ENCODE data around the gene SLC27A4.

SLC27A4 gene

DNA sequence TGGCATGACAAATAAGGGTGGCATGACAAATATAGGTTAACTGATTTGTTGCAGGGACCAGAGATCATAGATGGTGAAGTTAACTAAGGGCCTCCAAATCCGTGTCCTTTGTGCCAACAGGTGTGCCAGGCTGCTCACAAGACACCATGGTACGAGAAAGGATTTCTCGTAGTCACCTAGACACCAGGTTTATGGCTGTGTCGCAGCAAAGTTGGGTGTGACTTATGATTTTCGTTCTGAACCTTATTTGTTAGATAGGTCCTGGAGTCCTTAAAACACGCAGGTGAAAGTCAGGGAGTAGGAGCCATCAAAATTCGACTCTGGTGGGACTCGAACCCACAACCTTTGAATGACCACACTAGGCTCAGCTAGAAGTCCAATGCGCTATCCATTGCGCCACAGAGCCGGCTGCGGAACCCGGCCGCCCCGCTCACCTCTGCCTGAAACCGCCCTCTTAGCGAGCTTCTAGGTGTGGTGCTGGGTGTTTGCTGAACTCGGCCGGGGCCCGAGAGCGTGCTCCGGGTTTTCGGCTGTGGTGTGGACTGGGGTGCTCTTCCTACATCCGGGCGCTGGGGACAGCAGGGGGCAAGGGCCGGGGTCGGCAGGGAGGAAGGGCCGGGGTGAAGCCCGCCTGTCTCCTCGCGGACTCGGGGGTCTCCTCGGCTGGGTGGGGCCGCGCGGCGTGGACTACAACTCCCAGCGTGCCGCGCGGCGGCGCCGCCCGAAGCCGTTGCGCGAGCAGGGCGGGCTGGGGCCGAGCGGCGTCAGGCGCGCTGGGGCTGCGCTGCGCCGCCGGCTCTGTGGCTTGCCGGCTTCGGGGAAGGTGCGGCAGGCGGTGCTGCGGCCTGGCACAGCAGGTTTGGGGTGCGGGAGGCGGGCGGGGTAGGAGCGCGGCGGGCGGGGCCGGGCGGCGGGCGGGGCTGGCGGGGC, at the start of gene SLC27A4:
SLC27A4 (plus strand) TSS at position 767 of the 930 bp plus-strand sequence. CDS start 2,606 bp downstream, outside the sequence.
- no peak for FAIRE-seq

DNA sequence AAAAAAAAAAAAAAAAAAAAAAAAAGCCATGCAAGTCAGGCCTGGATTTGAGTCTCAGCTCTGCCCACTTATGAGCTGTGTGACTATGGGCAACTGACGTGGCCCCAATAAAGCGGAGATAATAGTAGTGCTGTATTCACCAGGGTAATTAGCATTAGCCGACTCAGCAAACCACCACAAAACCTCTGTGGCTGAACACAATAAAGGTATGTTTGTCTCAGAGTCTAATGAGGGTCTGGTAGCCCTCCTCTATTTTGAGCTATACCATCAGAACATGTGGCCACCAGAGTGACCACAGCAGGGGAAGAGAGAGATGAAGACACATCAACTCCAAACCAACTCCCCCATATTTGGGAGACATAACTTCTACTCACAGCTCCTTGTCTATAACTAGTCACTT, 48.3 kb upstream of the SLC27A4 start:
- no peak for FAIRE-seq

DNA sequence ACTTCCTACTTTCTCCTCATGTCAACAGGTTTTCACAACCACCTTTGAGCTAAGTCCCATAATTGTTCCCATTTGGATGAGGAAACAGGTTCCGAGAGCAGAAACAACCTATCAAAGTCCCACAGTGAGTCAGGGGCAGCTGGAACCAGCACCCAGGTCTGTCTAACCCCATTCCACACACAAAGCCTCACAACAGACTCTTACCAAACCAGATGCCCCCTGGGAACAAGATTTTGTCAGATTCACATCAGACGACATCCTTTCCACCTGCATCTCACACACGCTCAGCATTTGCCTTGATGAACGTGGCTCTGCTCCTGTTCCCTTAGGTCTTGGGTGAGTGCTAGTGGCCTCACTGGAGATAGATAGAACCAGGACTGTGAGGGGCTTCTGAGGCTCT, 47.2 kb upstream of the SLC27A4 start:
- FAIRE-seq: no peak

DNA sequence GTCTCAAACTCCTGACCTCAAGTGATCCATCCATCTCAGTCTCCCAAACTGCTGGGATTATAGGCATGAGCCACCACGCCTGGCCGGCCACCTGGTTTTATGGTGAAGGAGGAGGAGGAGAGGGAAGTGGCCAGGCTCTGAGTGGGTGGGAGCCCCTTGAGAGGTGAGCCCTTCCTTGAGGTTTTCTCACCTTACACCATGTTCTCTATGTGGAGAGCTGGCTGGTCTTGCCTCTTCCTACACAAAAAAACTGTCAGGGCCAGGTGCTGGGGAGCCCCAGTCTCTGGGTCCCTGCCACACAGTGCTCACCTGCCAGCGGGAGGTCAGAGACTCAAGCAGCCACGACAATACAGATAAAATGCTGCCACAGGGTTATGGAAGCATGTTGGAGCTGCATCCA, 46.2 kb upstream of the SLC27A4 start:
- FAIRE-seq: no peak

DNA sequence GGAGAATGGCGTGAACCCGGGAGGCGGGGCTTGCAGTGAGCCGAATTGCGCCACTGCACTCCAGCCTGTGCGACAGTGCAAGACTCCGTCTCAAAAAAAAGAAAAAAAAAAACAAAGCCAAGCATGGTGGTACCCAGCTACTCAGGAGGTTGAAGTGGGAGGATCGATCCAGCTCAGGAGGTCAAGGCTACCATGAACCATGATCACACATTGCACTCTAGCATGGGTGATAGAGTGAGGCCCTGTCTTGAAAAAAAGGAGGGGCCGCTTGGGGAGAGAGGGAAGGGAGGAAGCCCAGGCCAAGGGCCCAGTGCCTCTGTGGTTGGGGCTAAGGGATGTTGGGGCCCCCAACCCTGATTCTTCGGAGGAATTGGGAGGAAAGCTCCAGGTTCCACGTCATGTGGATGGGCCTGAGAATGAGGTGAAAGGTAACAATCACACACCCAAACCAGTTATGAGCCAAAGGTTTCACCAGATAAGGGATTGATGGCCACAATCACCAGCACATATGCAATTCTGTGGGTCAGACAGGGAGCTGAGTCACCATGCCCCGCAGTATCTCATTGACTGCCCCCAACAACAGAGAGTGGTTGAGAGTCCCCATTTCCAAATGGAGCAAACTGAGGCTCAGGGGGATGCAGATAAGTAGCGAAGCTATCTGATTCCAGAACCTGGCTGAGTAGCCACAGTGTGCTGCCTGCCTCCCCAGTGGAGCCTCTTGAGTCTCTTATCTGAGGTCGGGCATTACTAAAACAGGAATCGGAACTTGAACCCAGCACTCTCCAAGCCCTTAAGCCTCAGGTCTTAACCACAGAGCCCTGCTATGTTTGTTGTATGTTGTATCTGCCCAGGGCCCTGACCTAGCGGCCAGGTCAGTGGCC, 43.7 kb upstream of the SLC27A4 start:
- no peak for FAIRE-seq

DNA sequence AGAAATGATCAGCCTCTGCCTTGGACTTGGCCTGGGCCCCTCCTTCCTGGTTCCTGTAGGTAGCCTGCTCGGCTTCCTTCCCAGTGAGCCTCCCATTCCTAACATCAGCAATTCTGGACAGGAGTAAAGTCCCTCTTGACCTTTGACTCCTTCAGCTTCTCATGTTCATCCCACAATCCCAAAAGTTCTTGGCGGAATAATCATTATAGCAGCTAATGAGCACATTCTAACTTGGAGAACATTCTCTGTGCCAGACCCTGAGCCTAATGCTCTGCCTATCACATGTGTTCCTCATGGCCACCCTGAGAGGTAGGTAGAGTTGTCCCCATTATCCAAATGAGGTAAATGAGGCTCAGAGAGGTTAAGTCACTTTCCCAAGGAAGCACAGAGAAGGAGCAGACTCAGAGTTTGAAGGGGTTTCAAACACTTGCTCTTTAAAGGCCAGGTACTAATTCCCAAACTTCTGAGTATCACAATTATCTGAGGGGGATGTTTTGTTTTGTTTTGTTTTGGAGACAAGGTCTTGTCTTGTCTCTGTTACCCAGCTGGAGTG, 43.0 kb upstream of the SLC27A4 start:
- FAIRE-seq: no peak

DNA sequence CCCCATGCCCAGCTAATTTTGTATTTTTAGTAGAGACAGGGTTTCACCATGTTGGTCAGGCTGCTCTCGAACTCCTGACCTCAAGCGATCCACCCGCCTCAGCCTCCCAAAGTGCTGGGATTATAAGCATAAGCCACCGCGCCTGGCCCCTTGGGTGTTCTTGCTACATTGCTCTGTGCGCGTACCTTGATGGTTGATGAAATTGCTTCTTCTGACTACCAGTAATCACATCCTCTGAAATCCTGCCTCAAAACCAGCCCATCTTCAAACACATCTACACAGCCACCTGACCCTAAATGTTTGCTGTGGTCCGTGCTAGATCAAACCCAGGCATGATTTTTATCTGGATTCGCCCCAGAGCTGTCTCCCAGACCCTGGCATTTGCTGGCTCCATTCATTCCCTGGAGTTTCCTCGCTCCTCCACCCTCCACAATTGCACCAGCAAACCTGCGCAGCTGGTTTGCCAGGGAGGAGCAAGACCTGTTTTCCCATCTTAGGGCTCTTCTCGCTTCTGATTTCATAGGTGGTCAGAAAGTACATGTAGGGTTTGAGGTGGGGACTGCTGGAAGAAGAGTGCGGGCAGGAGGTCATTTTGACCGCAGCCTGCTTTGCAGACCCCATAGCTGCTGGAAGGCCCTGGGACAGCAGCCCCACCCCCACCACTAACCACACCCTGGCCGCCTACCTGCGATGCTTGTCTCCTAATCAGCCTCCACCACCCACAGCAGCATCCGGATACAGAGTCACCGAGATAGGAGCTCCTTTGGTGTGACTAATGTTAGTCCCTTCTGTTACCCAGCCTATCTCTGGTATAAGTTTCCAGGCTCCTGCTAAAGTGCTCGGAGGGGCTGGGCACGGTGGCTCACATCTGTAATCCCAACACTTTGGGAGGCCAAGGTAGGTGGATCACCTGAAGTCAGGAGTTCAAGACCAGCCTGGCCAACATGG, 41.5 kb upstream of the SLC27A4 start:
- FAIRE-seq: no peak

DNA sequence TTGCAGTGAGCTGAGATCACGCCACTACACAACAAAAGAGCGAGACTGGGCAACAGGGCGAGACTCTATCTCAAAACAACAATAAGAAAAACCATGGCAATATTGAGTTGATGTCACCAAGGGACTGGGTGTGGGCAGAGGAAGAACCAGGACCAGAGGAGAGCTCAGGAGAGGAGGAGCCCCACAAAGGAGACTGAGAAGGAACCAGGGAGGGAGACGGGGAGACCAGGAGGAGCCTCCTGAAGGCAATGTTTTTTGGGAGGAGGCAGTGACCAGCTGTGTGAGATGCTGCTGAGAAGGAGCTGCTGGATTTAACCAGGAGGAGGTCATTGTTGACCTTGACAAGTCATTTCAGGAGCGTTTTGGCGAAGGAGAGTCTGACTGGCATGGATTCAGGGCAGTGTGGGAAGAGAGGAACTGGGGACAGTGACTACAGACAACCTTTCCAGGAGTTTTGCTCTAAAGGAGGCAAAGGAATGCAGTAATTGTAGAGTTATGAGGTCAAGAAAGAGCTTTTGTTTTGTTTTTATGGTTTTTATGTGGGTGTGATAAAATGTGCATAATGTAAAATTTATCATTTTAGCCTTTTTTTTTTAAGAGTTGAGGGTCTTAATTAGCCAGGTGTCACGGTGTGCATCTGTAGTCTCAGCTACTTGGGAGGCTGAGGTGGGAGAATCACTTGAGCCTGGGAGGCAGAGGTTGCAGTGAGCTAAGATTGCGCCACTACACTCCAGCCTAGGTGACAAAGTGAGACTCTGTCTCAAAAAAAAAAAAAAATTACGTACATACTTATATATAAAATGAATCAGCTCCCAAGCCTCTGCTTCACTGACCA, 36.0 kb upstream of the SLC27A4 start:
- no peak for FAIRE-seq

DNA sequence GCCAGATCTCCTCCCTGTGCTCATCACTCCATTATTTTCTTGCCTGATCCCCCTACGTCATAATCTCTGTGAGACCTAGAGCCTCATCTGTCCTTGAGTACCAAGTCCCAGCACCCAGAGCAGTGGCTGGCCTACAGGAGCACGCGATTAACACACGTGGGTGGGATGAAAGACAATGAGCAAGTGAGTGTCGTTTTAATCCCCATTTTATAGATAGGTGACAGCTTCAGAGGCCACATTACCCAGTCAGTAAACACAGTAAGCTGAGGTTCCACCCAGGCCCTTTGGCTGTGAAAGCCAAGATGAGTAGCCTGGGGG, 35.4 kb upstream of the SLC27A4 start:
- FAIRE-seq: no peak

DNA sequence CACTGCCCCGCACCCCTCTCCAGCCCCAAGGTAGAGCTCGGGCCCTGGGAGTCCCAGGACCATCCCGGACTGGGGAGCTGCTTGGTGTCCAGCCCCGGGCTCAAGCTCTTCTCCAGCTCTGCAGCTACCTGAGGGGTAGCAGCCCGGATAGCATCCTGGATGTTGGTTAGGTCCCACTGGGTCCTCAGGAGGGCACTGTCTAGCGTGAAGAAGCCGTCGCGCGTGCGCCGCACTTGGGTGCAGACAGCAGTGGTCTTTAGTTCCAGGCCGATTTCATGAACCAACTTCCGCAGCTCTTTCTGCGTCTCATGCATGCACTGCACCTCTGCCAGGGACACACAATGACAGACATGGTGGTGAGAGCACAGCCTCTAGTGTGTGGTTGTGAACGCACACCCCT, 30.8 kb upstream of the SLC27A4 start:
- FAIRE-seq: no peak

DNA sequence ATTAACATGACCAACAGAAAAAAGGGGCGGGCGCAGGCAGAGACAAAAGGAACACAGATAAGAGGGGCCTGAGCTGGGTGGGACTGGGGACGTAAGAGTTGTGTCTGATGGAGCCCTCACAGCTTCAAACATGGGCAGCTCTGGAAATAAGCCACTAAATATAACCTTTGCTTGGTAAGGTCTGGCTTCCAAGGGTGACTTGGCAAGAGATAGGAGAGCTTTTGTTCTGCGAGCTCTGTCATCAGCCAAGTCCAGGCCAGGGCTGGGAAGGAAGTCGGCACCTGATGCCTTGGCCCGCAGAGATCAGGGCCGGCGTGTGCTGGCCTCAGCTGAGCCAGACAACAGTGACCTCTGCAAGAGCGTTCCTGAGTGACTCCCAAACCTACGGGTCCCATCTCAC, 29.9 kb upstream of the SLC27A4 start:
- no peak for FAIRE-seq

DNA sequence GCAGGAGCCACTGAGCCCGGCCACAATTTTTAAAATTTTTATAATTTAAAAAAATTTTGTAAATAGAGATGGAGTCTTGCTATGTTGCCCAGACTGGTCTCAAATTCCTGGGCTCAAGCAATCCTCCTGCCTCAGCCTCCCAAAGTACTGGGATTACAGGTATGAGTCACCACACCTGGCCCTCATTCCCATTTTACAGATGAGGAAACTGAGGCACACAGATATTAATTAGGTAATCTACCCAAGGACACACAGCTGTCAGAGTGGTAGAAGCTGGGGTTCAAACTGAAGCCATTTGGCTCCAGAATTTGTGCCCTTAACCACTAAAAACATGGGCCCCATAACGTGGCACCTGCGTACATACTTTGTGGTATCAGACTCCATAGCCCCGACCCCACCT, 25.6 kb upstream of the SLC27A4 start:
- no peak for FAIRE-seq

DNA sequence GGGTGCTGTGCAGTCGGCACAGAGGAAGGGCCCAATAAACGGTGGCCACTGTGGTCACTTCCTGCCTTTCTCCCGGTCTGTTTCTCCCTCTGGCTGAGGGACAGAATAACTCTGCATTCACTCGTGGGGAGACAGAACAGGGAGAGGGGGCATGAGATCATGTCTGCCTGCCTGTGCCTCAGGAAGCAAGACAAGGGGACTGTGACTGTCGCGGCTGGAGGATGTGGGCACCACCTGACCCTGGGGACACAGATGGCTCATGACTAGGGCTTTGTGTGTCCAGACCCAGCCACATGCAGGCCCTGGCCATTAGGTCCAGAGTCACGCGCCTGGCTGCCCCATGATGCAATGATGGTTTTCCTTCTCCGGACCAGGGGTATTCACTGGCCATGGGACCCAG, 23.9 kb upstream of the SLC27A4 start:
- FAIRE-seq: no peak

DNA sequence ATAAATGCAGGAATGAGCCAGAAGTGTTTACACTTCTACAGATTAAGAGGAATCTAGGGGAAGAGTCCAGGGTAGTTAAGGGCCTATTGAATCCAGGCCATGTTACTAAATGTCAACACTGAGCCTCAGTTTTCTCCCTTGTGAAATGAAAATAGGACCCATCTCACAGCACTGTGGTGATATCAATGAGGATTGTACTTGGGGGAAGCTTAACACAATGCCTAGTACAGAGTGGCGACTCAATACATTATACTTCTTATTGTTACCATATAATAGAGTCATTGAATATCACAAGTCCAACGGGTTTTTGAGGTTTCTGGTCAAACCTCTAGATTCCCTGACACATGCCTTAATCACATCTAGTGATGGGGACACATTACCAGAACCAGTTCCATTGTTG, 22.7 kb upstream of the SLC27A4 start:
- no peak for FAIRE-seq

DNA sequence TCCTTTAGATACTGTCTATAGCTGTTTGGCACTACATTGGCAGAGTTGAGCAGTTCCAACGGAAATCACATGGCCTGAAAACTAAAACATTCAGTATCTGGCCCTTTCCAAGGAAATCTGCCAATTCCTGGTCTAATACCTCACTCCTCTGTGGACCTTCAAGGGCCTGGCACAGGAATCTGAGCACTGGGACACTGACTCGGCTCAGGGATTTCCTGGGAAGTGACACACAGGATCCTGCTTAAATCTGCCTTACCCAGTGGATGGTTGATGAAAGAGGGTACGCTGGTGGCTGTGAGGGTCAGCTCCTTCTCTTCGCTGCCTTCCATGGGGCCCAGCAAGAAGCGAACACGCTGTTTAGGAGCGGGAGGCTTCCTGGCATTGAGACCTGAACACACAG, 19.0 kb upstream of the SLC27A4 start:
- FAIRE-seq: no peak

DNA sequence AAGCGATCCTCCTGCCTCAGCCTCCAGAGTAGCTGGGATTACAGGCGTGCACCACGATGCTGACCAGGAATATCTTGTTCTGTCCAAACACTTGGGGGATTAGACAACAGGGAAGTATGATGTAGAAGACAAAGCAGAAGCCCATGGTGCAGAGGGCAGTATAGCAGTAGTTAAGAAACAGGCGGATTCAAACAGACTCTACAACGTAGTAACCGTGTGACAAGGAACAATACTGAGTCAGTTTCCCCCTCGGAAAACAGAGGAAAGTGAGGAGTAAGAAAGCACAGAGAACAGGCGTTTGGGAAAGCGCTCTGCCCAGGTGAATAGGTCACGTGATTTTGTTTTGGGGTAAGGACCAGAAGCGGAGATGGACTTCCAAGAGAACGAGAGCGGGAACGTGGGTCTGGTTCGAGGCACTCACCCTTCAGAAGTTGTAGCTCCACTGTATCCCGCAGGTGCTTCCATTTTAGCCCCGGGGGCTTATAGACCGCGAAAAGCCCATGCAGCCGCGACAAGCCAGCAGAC, 18.4 kb upstream of the SLC27A4 start:
- FAIRE-seq: no peak

DNA sequence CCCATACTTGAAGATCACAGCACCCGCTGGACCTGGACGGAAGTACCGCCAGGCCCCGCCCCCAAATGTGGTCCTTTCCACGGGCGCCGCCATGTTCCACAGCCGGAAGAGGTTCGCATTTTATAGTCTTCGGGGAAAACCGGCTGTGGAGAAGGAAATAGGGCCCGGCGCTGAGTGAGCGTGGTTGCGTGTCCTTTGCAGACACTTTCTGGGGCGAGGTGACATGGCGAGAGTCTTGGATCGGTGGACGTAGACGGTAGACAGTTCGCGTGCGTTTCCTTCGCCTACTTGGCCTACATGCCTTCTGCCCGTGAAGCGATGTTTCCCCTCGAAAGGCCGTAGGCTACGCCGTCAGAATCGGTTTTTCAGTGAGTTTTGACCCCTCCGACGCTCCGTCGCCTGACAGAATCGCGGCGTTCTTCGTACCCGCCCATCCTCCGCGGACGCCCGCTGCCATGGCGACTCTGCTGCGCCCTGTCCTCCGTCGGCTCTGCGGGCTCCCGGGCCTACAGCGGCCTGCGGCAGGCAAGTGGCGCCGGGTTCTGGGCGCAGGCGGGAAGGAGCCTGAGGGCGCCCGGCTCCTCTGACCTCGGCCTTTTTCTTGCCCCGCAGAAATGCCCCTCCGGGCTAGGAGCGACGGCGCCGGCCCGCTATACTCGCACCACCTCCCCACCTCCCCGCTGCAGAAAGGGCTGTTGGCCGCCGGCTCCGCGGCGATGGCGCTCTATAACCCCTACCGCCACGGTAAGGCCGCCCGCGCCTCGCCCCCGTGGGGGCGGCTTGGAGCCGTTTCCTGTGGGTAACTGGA, 17.7 kb upstream of the SLC27A4 start, which contains the start of the genes COQ4 and TRUB2:
COQ4 (plus strand) TSS at position 436 of the 808 bp plus-strand sequence; CDS start at position 456, 20 bp downstream.
TRUB2 (minus strand) TSS at position 44 of the 808 bp plus-strand sequence; CDS start at position 5, 39 bp downstream.
- no peak for FAIRE-seq

DNA sequence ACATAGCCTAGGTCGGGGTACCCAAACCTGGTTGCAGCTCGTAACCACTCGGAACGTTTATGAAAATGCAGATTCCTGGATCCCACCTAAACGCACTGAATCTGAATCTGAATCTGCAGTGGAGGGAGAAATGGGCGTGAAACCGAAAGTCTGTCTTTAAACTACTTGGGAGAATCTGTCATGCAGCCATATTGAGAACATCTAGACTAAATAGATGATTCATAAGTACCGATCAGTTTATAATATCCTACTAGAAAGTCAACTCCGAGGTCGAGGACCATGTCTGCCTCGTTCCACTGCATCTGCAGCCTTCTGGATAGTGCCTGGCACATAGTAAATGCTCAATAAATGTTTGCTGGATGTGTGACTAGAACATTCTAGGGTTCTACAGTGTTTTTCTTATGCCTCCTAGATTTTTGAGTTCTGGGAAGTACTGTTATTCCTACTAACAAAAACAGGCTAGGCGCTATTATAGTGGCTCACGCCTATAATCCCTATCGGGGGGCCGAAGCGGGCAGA, 17.1 kb upstream of the SLC27A4 start:
- FAIRE-seq: no peak

DNA sequence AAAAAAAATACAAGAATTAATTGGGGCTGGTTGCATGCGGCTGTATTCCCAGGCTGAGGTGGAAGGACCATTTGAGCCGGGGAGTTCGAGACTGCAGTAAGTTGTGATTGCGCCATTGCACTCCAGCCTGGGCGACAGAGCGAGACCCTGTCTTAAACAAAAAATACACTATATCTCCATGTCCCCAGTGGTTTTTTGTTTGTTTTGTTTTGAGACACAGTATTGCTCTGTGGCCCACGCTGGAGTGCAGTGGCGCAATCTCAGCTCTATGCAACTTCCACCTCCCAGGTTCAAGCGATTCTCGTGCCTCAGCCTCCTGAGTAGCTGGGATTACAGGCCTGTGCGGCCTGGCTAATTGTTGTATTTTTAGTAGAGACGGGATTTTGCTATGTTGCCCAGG, 16.5 kb upstream of the SLC27A4 start:
- FAIRE-seq: no peak

DNA sequence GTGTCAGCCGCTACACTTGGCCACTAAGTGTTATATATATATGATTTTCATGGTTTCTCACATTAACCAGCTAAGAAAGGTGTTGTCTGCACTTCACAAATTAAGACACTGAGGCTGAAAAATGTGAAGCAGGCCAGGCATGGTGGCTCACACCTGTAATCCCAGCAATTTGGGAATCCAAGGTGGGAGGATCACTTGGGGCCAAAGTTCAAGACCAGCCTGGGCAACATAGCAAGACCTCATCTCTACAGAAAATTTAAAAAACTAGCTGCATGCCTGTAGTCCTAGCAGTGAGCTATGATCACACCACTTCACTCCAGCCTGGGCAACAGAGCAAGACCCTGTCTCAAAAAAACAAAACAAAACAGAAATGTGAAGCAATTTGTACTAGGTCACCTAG, 15.9 kb upstream of the SLC27A4 start:
- no peak for FAIRE-seq

Data from A204.1 (cell line).